ENCODE data around the gene MRI1.
"Not testable (repeated sequence)": the region's sequence is repeated elsewhere in the genome, so short reads cannot be mapped to it uniquely, and the experiment has no call there.

Gene MRI1

DNA sequence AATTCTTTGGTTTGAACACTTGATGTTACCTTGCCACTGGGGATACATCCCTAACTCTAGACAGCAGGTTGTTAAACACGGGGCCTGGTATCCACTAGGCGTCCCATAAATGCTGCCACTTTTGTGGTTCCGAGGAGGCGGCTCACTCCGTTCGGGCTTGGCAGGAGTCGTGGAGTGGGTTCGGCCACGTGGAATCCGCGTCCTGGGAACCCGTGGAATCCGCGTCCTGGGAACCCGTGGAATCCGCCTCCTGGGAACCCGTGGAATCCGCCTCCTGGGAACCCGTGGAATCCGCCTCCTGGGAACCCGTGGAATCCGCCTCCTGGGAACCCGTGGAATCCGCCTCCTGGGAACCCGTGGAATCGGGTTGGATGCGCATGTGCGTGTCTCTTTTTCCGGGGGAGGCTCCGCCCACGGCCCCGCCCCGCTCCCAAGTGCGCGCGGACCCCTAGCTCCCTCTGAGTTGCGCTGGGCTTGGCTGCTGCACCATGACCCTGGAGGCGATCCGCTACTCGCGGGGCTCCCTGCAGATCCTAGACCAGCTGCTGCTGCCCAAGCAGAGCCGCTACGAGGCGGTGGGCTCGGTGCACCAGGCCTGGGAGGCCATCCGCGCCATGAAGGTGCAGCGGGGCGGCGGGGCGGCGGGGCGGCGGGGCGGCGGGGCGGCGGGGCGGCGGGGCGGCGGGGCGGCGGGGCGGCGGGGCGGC is at the start of gene MRI1:
TSS of gene MRI1 (plus strand) at position 422 of the 707 bp plus-strand sequence. CDS start at position 489, 67 bp downstream.
- peak in 1 of 2 experiments; percentile 70 for DNase-seq

DNA sequence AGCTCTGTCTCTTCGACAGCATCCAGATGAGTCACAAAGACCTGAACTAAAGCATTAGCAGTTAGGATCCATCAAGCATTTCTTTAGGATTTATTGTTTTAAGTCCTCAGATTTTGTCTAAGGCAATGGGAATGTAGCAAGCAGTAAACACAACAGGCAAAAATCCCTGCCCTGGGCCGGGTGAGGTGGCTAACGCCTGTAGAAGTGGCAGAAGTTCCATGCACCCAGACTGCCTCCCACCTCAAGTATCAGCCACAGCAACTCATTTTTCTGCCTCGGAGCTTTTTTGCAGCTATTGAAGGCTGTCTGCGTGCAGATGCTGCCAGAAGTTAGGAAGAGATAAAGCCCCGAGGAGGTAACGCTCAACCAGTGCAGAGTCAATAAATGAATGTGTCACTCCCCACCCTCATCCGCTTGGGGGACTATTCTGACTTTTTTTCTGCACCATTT is 47.1 kb upstream of the MRI1 start:
- DNase-seq: no peak

DNA sequence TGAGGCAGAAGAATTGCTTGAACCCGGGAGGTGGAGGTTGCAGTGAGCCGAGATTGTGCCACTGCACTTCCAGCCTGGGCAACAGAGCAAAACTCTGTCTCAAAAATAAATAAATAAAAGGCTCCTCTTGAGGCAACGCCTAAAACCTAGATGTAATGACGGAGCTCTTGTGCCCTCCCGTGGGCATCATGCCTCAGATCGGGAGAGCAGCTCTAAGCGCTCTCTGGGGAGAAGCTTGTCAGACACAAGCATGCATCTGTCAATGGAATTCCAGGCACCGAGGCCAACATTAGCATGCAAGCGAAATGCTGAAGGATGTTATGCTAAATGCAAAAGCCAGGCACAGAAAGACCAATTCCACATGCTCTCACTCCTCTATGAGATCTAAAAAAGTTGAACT is 45.6 kb upstream of the MRI1 start:
- peak; percentile 45 to 76 for DNase-seq

DNA sequence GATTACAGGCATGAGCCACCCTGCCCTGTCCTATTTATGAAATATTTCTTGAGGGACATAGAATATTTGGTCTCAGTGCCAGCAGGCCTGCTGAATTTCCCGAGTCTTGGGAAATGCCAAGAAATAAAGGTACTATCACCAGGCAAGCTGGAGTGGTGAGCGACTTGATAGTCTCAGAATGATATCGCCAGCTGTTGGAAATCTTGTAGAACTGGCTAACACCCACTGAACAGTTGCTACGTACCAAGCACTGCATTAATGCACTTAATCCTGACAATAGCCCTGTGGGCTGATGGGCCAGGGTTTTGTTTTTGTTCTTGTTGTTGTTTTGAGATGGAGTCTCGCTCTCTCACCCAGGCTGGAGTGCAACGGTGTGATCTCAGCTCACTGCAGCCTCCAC is 42.2 kb upstream of the MRI1 start:
- DNase-seq: no peak

DNA sequence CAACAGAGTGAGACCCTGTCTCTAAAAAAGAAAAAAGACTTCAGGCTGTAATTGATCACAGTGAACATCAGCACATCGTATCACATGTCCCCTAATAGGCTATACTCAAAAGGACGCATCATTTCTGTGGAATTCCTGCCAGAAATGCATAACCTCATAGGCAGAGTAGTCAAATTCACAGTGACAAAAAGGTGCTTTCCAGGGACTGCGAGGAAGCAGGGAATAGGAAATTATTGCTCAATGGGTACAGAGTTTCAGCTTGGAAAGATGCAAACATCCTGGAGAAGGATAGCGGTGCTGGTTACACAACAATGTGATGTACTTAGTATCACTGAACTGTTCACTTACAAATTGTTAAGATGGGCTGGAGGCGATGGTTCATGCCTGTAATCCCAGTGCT is 41.1 kb upstream of the MRI1 start:
- no peak for DNase-seq

DNA sequence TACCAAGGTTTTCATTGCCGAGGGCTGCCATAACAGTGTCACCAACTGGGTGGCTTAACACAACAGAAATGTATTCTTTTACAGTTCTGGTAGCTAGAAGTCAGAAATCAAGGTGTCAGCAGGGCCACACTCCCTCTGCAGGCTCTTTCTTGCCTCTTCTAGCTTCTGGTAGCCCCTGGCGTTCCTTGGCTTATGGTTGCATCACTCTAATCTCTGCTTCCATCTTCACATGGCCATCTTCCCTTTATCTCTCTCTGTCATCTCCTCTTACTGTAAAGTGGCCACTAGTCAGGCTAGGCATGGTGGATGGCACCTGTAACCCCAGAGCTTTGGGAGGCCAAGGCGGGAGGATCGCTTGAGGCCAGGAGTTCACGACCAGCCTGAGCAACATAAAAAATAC is 38.0 kb upstream of the MRI1 start:
- DNase-seq: no peak

DNA sequence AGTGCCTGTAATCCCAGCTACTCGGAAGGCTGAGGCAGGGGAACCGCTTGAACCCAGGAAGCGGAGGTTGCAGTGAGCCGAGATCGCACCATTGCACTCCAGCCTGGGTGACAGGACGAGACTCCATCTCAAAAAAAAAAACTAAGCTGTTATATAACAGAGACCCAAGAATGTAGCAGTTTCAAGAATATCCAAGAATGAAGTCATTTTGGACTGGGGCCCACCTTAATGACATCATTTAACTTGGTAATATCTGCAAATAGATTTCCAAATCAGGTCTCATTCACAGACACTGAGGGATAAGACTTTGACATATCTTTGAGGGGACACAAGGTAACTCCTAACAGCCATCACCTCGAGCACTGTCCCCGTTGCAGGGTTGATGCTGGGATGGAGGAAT is 36.5 kb upstream of the MRI1 start:
- DNase-seq: no peak

DNA sequence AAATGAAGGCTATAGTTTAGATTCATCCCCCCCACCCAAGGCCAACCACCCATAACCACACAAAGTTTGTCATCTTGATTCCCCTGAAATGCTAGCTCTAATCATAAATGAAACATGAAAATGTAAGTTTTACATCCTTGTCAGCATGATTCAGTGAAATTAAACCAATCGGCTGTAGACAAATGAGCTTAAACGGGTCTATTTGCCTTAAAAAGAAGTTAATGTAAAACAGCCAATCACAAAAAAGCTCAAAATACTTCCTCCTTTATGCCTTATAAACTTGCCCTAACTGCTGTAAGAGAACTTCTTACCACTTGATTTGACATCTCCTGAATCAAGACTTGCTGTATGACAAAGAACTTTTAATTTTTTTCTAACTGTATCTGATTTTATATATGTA is 34.5 kb upstream of the MRI1 start:
- DNase-seq: no peak

DNA sequence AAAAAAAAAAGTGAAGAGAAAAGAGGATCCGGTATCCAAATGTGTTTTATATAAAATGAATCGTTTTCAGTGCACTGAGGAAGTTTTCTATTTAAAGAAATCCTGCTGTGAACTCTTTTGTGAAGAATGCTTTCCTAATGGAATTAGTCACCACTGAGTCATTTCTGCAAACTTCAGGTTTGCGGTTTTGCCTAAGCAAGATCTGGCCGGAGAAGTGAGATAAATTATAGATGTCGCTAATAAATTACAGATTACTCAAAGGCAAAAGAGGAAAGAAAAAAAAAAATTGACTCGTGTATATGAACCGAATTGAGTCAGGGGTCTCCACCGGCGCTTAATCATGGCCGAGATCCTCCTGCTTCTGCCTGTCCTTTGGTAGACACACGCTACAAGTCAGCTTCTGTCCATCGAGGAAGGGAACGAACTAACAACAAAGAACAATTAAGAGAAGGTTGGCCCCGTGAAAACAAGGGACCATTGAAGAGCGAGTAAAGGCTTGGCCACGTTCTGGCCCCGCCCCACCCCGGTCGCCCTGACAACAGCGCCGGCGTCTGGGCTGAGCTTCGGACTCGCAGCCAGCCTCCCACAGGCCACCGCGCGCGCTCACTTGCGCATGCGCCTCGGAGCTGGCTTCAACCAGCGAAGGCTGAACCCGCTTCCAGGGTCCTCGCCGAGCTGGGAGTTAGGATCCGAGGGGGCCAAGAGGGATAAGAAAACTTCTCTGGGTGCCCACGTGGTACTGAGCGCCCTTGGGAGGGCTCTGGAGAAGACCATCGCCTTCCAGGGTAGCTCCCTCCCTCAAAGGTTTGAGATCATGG is 33.0 kb upstream of the MRI1 start:
- peak; percentile 77 to 94 for DNase-seq

DNA sequence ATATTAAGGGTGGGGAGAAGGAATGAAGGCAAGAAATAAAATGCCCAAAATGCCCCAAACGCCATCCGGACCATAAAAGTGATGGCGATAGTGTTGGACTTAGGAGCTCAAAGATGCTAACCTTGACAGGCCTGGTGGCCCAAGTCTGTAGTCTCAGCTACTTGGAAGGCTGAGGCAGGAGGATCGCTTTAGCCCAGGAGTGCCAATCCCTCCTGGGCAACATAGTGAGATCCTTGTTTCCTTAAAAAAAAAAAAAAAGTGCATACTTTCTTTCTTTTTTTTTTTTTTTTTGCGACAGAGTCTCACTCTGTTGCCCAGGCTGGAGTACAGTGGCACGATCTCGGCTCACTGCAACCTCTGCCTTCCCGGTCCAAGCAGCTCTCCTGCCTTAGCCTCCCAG is 32.0 kb upstream of the MRI1 start:
- no peak for DNase-seq

DNA sequence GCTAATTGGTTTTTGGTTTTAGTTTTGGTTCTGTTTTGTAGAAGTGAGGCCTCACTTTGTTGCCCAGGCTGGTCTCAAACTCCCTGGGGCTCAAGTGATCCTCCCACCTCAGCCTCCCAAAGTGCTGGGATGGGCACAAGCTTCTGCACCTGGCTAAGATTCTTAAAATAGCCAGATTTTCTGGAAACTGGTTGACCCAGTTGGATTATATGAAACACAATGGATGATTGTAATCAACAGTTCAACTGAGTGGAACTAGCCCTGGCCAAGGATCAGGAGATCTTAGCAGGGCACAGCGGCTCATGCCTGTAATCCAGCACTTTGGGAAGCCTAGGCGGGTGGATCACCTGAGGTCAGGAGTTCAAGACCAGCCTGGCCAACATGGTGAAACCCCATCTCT is 29.6 kb upstream of the MRI1 start:
- no peak for DNase-seq

DNA sequence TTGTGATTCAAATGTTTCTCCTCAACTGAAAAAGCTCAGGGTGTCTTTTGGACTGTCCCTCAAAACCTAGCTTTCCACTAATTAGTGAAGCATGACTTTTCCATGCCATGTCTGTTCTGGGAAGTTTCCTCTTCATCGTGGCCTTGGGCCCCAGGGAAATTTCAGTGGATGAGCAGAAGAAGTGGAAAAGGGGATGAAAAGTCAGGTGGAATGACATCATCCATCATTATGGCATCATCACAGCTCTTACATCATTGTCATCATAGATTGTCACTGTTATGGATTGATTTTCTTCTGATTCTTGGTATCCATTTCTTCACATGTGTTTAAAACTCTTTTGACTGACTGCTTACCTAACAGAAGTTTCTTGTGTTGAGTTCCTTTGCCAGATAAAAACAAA is 26.2 kb upstream of the MRI1 start:
- no peak for DNase-seq

DNA sequence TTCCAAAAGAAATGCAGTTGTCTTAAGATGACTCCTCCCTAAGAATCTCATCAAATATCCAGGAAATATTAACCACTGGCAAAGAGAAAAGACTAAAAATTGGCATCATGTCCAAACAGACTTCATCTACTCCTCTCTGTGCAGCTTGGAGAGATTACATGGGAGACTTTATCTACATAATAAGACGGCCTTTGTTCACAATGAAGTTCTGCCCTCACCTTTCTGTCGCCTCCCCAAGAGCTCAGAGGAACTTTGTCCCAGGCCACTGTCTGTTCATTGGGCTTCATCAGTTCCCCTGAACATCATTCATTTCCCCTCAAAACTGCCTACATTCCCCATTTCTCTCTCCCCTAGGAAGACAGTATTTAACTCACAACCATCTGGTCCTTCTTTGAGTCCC is 22.4 kb upstream of the MRI1 start:
- DNase-seq: no peak

DNA sequence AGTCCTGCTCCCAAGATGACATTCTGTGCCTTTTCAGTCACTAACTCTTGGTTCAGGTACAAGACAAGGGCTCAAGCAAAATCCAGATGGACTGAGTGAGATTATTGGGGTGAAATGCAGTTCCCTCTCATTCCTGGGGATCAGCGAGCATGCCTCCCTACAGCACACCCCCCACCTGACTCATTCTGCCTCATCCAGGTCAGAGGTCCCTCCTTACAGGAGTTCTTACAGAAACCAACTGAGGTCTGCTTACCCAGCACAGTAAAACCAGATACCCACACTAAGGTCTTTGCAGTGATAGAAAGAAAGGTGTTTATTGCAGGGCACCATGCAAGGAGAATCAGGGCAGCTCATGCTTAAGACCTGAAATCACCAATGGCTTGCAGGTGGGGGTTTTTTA is 21.6 kb upstream of the MRI1 start:
- DNase-seq: no peak

DNA sequence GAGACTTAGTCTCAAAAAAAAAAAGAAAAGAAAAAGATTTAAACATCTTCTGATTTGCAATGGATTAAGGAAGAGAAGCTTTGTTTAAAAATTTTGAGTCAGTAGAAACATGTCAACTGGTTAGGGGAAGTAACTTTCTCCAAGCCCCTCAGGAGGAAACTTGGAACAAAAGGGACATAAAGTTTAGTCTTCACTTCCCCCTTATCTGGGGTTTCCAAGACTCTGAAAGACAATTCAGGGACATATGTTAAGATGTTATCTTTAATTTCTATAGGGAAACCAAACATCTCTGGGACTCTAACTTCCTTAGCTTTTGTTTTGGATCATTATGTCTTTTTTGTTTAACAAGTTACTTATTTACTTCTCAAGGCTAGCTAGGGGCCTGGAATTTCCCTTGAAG is 20.1 kb upstream of the MRI1 start:
- DNase-seq: no peak

DNA sequence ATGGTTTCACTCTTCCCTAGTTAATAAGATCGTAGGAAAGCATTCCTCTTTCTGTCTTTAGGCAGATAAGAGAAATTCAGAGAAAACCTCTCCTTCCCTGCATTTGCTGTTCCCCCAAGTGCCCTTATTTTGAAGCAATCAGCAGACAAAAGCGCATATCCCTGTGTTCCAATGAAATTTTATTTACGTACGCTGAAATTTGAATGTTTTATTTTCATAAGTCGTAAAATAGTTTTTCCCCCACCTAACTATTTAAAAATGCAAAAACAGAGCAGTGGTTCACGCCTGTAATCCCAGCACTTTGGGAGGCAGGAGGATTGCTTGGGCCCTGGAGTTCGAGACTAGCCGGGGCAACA is 17.2 kb upstream of the MRI1 start:
- no peak for DNase-seq

DNA sequence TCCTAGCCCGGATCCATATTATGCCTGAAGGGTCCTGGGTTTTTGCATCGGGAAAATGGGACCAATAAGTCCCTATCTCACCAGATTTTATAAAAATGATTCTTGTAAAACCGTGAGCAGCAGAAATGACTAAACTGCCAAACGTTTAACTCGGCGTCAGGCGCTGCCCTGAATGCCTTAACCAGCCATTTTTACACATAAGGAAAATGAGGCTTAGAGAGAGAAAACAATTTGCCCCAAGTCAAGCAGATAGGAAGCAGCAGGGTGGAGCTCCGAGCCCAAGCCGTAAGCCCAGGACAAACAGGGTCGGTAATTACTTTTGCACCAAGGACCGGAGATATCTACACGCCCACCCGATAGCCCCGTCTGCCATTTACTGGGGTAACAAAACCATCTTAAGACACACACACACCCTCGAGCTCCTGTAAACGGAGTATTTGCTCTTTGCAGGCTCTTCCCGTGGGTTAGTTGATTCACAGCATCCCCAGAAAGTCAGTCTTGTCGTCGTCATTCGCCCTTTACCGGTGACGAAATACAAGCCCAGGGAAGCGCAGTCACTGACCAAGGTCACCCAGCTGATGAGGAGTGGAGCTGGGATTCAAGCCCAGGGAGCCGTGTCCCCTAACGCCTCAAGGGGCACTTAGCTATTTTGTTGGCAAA is 16.0 kb upstream of the MRI1 start:
- DNase-seq: no peak

DNA sequence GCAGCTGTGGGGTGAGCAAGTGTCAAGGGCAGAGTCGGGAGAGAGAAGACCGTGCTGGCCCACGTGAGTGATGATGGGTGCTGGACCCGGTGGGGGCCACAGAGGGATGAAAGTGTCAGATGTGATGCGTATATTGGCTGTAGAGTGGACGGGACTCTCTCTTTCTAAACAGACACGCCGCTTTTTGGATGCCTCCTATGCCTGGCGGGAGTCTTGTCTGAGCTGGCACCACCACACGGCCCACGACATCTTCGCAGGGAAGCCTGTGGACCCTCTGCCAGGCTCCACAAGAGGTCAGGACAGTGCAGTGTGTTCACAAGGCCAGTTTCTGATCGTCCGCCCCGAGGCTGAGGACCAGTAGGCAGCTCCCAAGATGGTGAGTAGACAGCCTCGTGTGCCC is 12.9 kb upstream of the MRI1 start:
- DNase-seq: no peak

DNA sequence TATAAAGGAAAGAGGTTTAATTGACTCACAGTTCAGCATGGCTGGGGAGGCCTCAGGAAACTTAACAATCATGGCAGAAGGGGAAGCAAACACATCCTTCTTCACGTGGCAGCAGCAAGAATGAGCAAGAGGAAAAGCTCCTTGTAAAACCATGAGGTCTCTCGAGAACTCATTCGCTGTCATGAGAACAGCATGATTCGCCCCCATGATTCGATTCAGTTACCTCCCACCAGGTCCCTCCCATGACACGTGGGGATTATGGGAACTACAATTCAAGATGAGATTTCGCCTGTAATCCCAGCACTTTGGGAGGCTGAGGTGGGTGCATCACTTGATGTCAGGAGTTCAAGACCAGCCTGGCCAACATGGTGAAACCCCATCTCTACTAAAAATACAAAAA is 10.7 kb upstream of the MRI1 start:
- DNase-seq: not testable (repeated sequence)

DNA sequence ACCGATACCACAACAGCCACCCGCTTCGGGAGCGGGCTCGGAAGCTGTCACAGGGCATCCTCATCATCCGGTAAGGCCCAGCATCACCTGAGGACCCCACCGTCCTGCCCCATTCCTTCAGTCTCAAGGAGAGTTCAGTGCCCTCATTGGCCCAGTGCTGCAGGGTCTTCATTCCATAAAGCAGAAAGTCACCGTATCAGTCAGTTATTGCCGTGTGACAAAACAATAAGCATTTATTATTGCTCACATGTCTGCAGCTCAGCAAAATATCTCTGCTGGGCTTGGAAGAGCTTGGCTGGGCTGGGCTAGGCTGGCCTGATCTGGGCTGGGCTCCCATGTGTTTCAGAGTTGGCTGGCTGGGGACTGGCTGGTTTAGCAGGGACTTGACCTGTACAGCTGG is 8.1 kb upstream of the MRI1 start:
- DNase-seq: no peak

DNA sequence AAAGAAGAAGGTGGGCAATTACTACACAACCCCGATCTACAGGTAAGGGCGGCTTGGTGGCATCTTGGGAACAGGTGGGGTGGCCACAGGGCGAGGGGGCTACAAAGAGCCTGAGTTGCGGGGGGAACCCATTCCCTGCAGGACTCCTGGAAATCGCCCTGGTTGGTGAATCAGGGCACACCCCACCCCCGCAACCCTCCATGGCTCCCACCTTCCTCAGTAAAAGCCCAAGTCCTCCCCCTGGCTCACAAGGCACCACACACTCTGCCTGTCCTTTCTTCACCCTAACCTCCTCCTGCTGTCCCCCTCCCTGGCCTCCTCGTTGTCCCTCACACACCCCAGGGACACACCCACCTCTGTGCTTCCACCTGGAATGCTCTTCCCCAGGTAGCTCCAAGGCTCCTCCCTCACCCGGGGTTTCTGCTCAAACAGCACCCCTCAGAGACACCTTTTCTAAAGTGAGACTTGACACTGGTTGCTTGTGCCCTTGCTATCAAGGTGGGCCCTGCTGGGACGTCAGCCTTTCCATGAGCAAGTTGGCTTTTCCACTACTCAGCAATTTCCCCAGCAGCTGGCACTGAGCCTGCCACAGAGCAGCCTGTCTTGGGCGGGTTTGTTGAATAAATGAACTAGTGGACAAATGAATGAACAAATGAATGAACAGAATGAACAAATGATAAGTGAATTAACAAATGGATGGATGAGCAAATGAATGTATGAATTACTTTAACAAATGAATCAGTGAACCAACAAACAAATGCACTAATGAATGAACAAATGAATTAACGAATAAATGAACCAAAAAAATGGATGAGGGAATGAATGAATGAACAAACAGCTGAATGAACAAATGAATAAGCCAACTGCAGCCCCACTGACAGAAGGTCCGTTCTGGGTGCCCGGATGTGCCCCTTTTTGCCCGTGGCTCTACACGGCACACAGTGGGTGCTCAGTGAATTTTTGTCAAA is 6.2 kb upstream of the MRI1 start:
- no peak for DNase-seq

DNA sequence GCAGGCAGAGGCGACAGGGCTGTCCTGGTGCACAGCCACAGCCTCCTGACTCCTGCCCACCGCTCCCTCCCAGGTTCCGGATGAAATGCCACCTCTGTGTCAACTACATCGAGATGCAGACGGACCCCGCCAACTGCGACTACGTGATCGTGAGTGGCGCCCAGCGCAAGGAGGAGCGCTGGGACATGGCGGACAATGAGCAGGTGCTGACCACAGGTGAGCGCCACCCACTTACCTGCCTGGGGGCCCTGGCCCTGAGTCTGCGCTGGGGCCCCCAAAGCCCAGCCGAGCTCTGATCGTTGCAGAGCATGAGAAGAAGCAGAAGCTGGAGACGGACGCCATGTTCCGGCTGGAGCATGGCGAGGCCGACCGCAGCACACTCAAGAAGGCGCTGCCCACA is 5.5 kb upstream of the MRI1 start:
- no peak for DNase-seq

DNA sequence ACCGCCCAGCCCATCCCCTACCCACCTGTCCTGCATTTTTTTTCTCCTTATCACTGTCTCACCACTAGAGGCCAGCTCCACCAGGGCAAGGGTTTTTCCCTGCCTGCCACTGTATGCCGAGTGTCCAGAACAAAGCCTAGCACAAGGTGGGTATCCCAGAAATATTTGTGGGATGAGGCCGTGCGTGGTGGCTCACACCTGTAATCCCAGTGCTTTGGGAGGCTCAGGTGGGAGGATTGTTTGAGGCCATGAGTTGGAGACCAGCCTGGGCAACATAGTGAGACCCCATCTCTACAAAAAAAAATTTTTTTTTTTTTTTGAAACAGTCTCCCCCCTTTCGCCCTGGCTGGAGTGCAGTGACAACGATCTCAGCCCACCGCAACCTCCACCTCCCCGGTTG is 2.9 kb upstream of the MRI1 start:
- no peak for DNase-seq

All from NCI-H526 (cell line).